HepG2 (cell line): ENCODE measurements around the gene SLC29A3. TPM values are rescaled to one million over a fixed set of nuclear protein-coding genes. Genes with fewer than 3 reads are reported as not detected.

ENCODE experiments used
- ARID4A ChIP-seq: sonication (generic); formaldehyde crosslinking; IDR thresholded peaks from 2 replicates; pipeline ENCODE4 v1.5.0; 2020; ENCODE audit warnings: mild to moderate bottlenecking, missing genetic modification reagents, borderline replicate concordance
- CERS6 ChIP-seq: sonication (generic); formaldehyde crosslinking; IDR thresholded peaks from 2 replicates; pipeline ENCODE4 v1.5.0; 2020; ENCODE audit warnings: missing genetic modification reagents
- EEA1 ChIP-seq: sonication (generic); formaldehyde crosslinking; IDR thresholded peaks from 2 replicates; pipeline ENCODE4 v1.5.1; 2020; ENCODE audit warnings: mild to moderate bottlenecking, missing genetic modification reagents, borderline replicate concordance
- HIVEP1 ChIP-seq: sonication (generic); formaldehyde crosslinking; IDR thresholded peaks from 2 replicates; pipeline ENCODE4 v1.4.0; 2020; ENCODE audit warnings: mild to moderate bottlenecking, missing genetic modification reagents
- KDM4B ChIP-seq: sonication (generic); formaldehyde crosslinking; IDR thresholded peaks from 2 replicates; pipeline ENCODE4 v1.4.0; 2020; ENCODE audit warnings: missing genetic modification reagents
- NRL ChIP-seq: sonication (generic); formaldehyde crosslinking; IDR thresholded peaks from 2 replicates; pipeline ENCODE4 v1.5.0; 2020; ENCODE audit warnings: missing genetic modification reagents, mild to moderate bottlenecking, moderate library complexity, borderline replicate concordance
- PAX8 ChIP-seq: sonication (generic); formaldehyde crosslinking; IDR thresholded peaks from 2 replicates; pipeline ENCODE4 v1.8.0; 2022; ENCODE audit warnings: mild to moderate bottlenecking, missing genetic modification reagents, borderline replicate concordance
- PLSCR1 ChIP-seq: sonication (generic); formaldehyde crosslinking; IDR thresholded peaks from 2 replicates; pipeline ENCODE4 v1.5.0; 2020; ENCODE audit warnings: missing genetic modification reagents, mild to moderate bottlenecking, borderline replicate concordance
- POGK ChIP-seq: sonication (generic); formaldehyde crosslinking; conservative IDR thresholded peaks from 2 replicates; pipeline ENCODE4 v1.8.0; 2022; ENCODE audit warnings: mild to moderate bottlenecking, moderate library complexity, missing genetic modification reagents
- SALL2 ChIP-seq: sonication (generic); formaldehyde crosslinking; IDR thresholded peaks from 2 replicates; pipeline ENCODE4 v1.8.1; 2023; ENCODE audit warnings: mild to moderate bottlenecking, missing genetic modification reagents, inconsistent platforms
- XBP1 ChIP-seq: sonication (generic); formaldehyde crosslinking; IDR thresholded peaks from 2 replicates; pipeline ENCODE4 v1.5.0; 2020; ENCODE audit warnings: missing genetic modification reagents
- ZBTB34 ChIP-seq: sonication (generic); formaldehyde crosslinking; IDR thresholded peaks from 2 replicates; pipeline ENCODE4 v1.8.0; 2022; ENCODE audit warnings: mild to moderate bottlenecking, missing genetic modification reagents
- ZFP36 ChIP-seq: fragments of 150-350 bp; IDR thresholded peaks from 2 replicates; pipeline ENCODE4 v1.6.1; 2018; ENCODE audit warnings: borderline replicate concordance, low read length, low read depth; ENCODE audit not compliant: partially characterized antibody
- ZNF282 ChIP-seq: fragments of 450-650 bp; IDR thresholded peaks from 2 replicates; pipeline ENCODE4 v1.6.1; 2018; ENCODE audit not compliant: partially characterized antibody
- ZNF414 ChIP-seq: sonication (generic); formaldehyde crosslinking; IDR thresholded peaks from 2 replicates; pipeline ENCODE4 v1.5.0; 2020; ENCODE audit warnings: missing genetic modification reagents
- ZNF740 ChIP-seq: sonication (generic); formaldehyde crosslinking; IDR thresholded peaks from 2 replicates; pipeline ENCODE4 v1.4.0; 2020; ENCODE audit warnings: missing genetic modification reagents
- ZNF746 ChIP-seq: sonication (generic); formaldehyde crosslinking; IDR thresholded peaks from 2 replicates; pipeline ENCODE4 v1.8.0; 2022; ENCODE audit warnings: mild to moderate bottlenecking, missing genetic modification reagents
- polyA plus RNA-seq, 8 experiments: library from polyadenylated mRNA; depleted of rRNA in 3 of 8; stranded (reverse) in 7 of 8; unstranded in 1 of 8; fragments of >200 nt; fragmentation: Illumina TruSeq in 4 of 8; extraction: Trizol in 4 of 8; gene quantifications; 2 replicates each; pipeline versions ENCODE4 v1.2.1 to v1.2.3, GENCODE V29; 2011 to 2016; ENCODE audit warnings: low read depth in 4 of 8, missing spikeins in 1 of 8, mixed read lengths in 1 of 8; ENCODE audit not compliant: insufficient read depth in 1 of 8
- total RNA-seq, 5 experiments: library from RNA; depleted of rRNA; stranded (reverse); fragments of >200 nt; fragmentation: Illumina TruSeq; extraction: Trizol; gene quantifications; 2 replicates each; pipeline ENCODE4 v1.2.3, GENCODE V29; 2016; ENCODE audit warnings: low read depth in 1 of 5

Gene SLC29A3
- total and polyA plus RNA-seq, 2 of the 13 experiments (the other 11 are each of a cell fraction or from before 2014, with no cell fraction given): 8.6 to 11.8 TPM

GRCh38 chr10:71319042-71319799 lies at the start of gene SLC29A3 (continued):
- no peak for TF ChIP-seq XBP1 (CRISPR knock-in tag)
- no peak for TF ChIP-seq ZNF740 (CRISPR knock-in tag)
- TF ChIP-seq PLSCR1 (CRISPR knock-in tag): no peak
- no peak for TF ChIP-seq KDM4B (CRISPR knock-in tag)
- no peak for TF ChIP-seq ZNF414 (CRISPR knock-in tag)
- TF ChIP-seq POGK: peak; percentile 83; the same call in 1 of the 2 replicates
- no peak for TF ChIP-seq ZBTB34 (CRISPR knock-in tag)
- TF ChIP-seq ZNF282: no peak
- TF ChIP-seq ZFP36: no peak
- TF ChIP-seq ARID4A: peak; percentile 86
- TF ChIP-seq PAX8 (CRISPR knock-in tag): no peak
- TF ChIP-seq CERS6 (CRISPR knock-in tag): no peak
- TF ChIP-seq NRL (CRISPR knock-in tag): 0 out of 2 replicates have a peak, but pooled peaks have one; percentile 44
- TF ChIP-seq SALL2 (CRISPR knock-in tag): no peak
- no peak for TF ChIP-seq HIVEP1
- TF ChIP-seq ZNF746 (CRISPR knock-in tag): no peak
- no peak for TF ChIP-seq EEA1 (CRISPR knock-in tag)
